GM04504 (cell line): ENCODE measurements around the gene UCK2.

Experiments
- DNase-seq: peaks from one replicate; pipeline ENCODE4 v3.0.0-alpha.2; 2012; ENCODE audit warnings: low read depth

UCK2 gene

GRCh38 chr1:165856021-165856420 is 28.6 kb downstream of the UCK2 start:
- no peak for DNase-seq

- no peak for DNase-seq
These were observed 29.2 kb downstream of the UCK2 start for GRCh38 chr1:165856606-165857005.

GRCh38 chr1:165857046-165857801 is 29.8 kb downstream of the UCK2 start:
- no peak for DNase-seq

GRCh38 chr1:165858364-165858823 is 31.0 kb downstream of the UCK2 start:
- no peak for DNase-seq

- no peak for DNase-seq
These were observed 31.8 kb downstream of the UCK2 start for GRCh38 chr1:165858967-165859845.

- no peak for DNase-seq
These were observed 32.7 kb downstream of the UCK2 start for GRCh38 chr1:165860065-165860464.

GRCh38 chr1:165861911-165862310 is 34.5 kb downstream of the UCK2 start:
- no peak for DNase-seq

- DNase-seq: no peak
These were observed 35.0 kb downstream of the UCK2 start for GRCh38 chr1:165862448-165862847.

GRCh38 chr1:165863346-165863745 is 35.9 kb downstream of the UCK2 start:
- DNase-seq: no peak

GRCh38 chr1:165865633-165866340 is 38.4 kb downstream of the UCK2 start:
- no peak for DNase-seq

- DNase-seq: no peak
These were observed 41.9 kb downstream of the UCK2 start for GRCh38 chr1:165869343-165869742.

- no peak for DNase-seq
These were observed 44.1 kb downstream of the UCK2 start for GRCh38 chr1:165871311-165872067.

GRCh38 chr1:165873481-165873880 is 46.1 kb downstream of the UCK2 start:
- DNase-seq: no peak

- DNase-seq: no peak
These were observed 47.2 kb downstream of the UCK2 start for GRCh38 chr1:165874643-165875042.

GRCh38 chr1:165875171-165875570 is 47.8 kb downstream of the UCK2 start:
- DNase-seq: no peak

- DNase-seq: no peak
These were observed 48.2 kb downstream of the UCK2 start for GRCh38 chr1:165875604-165876003.

- DNase-seq: no peak
These were observed 48.7 kb downstream of the UCK2 start for GRCh38 chr1:165876121-165876520.

- no peak for DNase-seq
These were observed 50.0 kb downstream of the UCK2 start for GRCh38 chr1:165877411-165877810.

GRCh38 chr1:165877940-165878556 is 50.6 kb downstream of the UCK2 start:
- DNase-seq: no peak

- no peak for DNase-seq
These were observed 52.5 kb downstream of the UCK2 start for GRCh38 chr1:165879946-165880345.

GRCh38 chr1:165880993-165881392 is 53.6 kb downstream of the UCK2 start:
- DNase-seq: no peak
